GM21381 (cell line): ENCODE results near the gene IKZF1.

ENCODE experiments used
- ATAC-seq: cut with Tn5 transposase; IDR thresholded peaks from one replicate; pipeline ENCODE4 v1.9.1; 2021; ENCODE audit warnings: mild to moderate bottlenecking, moderate library complexity; ENCODE audit not compliant: unreplicated experiment

Gene IKZF1

GRCh38 chr7:50282813-50283605 is 21.5 kb upstream of the IKZF1 start:
- ATAC-seq = no peak

GRCh38 chr7:50283731-50284130 is 20.8 kb upstream of the IKZF1 start:
- no peak for ATAC-seq

- no peak for ATAC-seq
Measured at GRCh38 chr7:50284296-50284695, 20.2 kb upstream of the IKZF1 start.

GRCh38 chr7:50285269-50285668 is 19.2 kb upstream of the IKZF1 start:
- no peak for ATAC-seq

GRCh38 chr7:50287129-50287528 is 17.4 kb upstream of the IKZF1 start:
- no peak for ATAC-seq

- ATAC-seq = no peak
Measured at GRCh38 chr7:50292165-50292757, 12.3 kb upstream of the IKZF1 start.

GRCh38 chr7:50292763-50293162 is 11.8 kb upstream of the IKZF1 start:
- no peak for ATAC-seq

GRCh38 chr7:50293509-50294179 is 10.9 kb upstream of the IKZF1 start:
- ATAC-seq = peak; percentile 54

- ATAC-seq = no peak
Measured at GRCh38 chr7:50295133-50295532, 9.4 kb upstream of the IKZF1 start.

- no peak for ATAC-seq
Measured at GRCh38 chr7:50296799-50297198, 7.7 kb upstream of the IKZF1 start.

- no peak for ATAC-seq
Measured at GRCh38 chr7:50298811-50299562, 5.5 kb upstream of the IKZF1 start.

GRCh38 chr7:50300336-50300735 is 4.2 kb upstream of the IKZF1 start:
- no peak for ATAC-seq

GRCh38 chr7:50302486-50303334 is 1.8 kb upstream of the IKZF1 start:
- no peak for ATAC-seq

GRCh38 chr7:50303335-50304128 is 984 bp upstream of the IKZF1 start:
- ATAC-seq = peak; percentile 15

- peak; percentile 38 for ATAC-seq
Measured at GRCh38 chr7:50304911-50305582, 531 bp downstream of the IKZF1 start.

GRCh38 chr7:50305583-50306493 is 1.3 kb downstream of the IKZF1 start:
- ATAC-seq = no peak

GRCh38 chr7:50306494-50307367 is 2.2 kb downstream of the IKZF1 start:
- no peak for ATAC-seq
